ENCODE measurements around the gene CNTNAP2.
A peak's percentile ranks its signal among the peaks of the same experiment; 100 is the strongest.

CNTNAP2 gene

DNA sequence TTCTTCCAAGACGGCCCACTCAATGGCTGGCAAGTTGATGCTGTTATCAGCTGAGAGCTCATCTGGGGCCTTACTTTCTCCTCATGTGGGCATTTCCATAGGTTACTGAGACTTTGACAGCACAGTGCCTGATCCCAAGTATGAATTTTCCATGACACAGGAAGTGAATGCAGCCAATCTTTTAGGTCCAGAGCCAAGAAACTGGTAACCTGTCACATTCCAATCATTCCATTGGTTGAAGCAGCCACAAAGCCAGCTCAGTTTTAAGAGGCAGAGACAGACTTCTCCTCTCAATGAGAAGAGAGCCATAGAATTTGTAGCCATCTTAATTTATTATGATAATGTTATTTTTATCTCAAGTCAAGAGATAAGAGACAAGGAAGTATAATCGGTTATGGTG, 775.5 kb downstream of the CNTNAP2 start:
- Histone ChIP-seq H3K4me1 (ENCODE audit: control insufficient read depth, insufficient read depth, low read length) (no peaks in the 10 kb centered on the region), H3K9me3 (ENCODE audit: control insufficient read depth, insufficient read depth, low read depth, low read length) (no peaks in the 10 kb centered on the region), H3K27ac (ENCODE audit: extremely low read depth, low read depth, low read length) (no peak overlapping the region), H3K36me3 (ENCODE audit: control insufficient read depth in 2 of 2, insufficient read depth in 1 of 2, low read length in 2 of 2) (no peaks in the 10 kb centered on the region), H3K4me3 (ENCODE audit: low read depth, low read length) (no peak overlapping the region)
- no peak for TF ChIP-seq ATF2 (tag by site-specific recombination; IDR thresholded peaks at IDR 0.05; ENCODE audit: low read depth)
- TF ChIP-seq ZNF433 (tag by site-specific recombination; IDR thresholded peaks at IDR 0.05; ENCODE audit: low read depth) = no peak
- TF ChIP-seq ZNF174 (tag by site-specific recombination; IDR thresholded peaks at IDR 0.05) = no peak
- TF ChIP-seq ZNF701 (tag by site-specific recombination; IDR thresholded peaks at IDR 0.05) = no peak
- no peak for TF ChIP-seq ZNF214 (tag by site-specific recombination; IDR thresholded peaks at IDR 0.05; ENCODE audit: borderline replicate concordance)
- ChIA-PET POLR2A (no interaction called here), CTCF (interaction anchor here (0.6 kb wide), 1 partner anchor 128 kb away, joined by 3 read pairs; no protein-coding TSS in a partner anchor)

DNA sequence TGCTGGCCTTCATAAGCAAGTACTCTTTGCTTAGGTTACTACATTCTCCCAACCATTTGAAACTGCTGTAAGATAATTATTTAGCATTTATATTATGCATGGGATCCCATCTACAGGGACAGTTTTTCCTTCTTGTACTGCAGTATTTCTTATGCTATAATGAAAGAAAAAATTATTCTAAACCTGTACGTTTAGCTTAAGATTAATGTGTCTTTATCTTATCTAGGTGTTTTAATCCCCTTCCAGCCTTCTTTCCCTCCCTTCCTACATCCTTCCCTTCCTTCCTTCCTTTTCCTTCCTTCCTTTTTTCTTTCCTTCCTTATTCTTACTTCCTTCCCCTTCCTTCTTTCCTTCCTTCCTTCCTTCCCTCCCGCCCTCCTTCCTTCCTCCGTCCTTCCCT, 778.3 kb downstream of the CNTNAP2 start:
- no peak for TF ChIP-seq ZNF544 (tag by site-specific recombination; IDR thresholded peaks at IDR 0.05)
- 0 out of 2 replicates have a peak, but pooled peaks have one; percentile 22 for TF ChIP-seq ZNF366 (tag by site-specific recombination; conservative IDR thresholded peaks at IDR 0.05)
- no peak for TF ChIP-seq FEZF1 (tag by site-specific recombination; IDR thresholded peaks at IDR 0.05)
- no peak for TF ChIP-seq ZNF214 (tag by site-specific recombination; IDR thresholded peaks at IDR 0.05; ENCODE audit: borderline replicate concordance)
- no peak for TF ChIP-seq ZNF416 (tag by site-specific recombination; IDR thresholded peaks at IDR 0.05)
- no peak for TF ChIP-seq ZNF184 (tag by site-specific recombination; IDR thresholded peaks at IDR 0.05)
- TF ChIP-seq ZNF747 (tag by site-specific recombination; IDR thresholded peaks at IDR 0.05) = no peak
- CTCF ChIA-PET = interaction anchor here (0.6 kb wide), 1 partner anchor 187 kb away, joined by 3 read pairs; no protein-coding TSS in a partner anchor

DNA sequence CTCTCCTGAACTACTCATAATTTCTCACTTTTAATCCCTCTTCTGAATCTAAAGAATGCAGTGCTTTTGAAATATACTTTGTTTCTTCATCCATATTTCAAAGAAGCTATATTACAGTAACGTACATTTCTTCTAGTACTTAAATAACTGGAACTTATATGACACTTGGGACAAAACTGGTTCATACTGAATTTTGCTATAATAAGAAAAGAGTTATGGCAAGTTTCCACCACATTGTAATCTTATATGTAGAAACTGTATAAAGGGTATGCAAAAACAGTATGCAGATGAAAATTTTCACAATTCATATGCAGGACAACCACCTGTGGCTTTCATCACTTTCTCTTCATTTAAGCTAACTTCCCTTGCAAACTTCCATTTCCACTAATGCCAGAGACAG, 785.7 kb downstream of the CNTNAP2 start:
- Histone ChIP-seq H3K36me3 (ENCODE audit: control insufficient read depth in 2 of 2, insufficient read depth in 1 of 2, low read length in 2 of 2) (no peaks in the 10 kb centered on the region), H3K4me1 (ENCODE audit: control insufficient read depth, insufficient read depth, low read length) (no peaks in the 10 kb centered on the region), H3K9me3 (ENCODE audit: control insufficient read depth, insufficient read depth, low read depth, low read length) (no peaks in the 10 kb centered on the region), H3K4me3 (ENCODE audit: low read depth, low read length) (no peak overlapping the region), H3K27ac (ENCODE audit: extremely low read depth, low read depth, low read length) (no peak overlapping the region)
- TF ChIP-seq ZSCAN30 (tag by site-specific recombination; IDR thresholded peaks at IDR 0.05) (no peak), AEBP2 (tag by site-specific recombination; IDR thresholded peaks at IDR 0.05; ENCODE audit: borderline replicate concordance) (no peak), ZNF626 (tag by site-specific recombination; IDR thresholded peaks at IDR 0.05) (no peak), GLIS1 (tag by site-specific recombination; IDR thresholded peaks at IDR 0.05) (no peak), SCRT2 (tag by site-specific recombination; IDR thresholded peaks at IDR 0.05) (0 out of 2 replicates have a peak, but pooled peaks have one; percentile 11)
- TF ChIP-seq, protein P1, sequence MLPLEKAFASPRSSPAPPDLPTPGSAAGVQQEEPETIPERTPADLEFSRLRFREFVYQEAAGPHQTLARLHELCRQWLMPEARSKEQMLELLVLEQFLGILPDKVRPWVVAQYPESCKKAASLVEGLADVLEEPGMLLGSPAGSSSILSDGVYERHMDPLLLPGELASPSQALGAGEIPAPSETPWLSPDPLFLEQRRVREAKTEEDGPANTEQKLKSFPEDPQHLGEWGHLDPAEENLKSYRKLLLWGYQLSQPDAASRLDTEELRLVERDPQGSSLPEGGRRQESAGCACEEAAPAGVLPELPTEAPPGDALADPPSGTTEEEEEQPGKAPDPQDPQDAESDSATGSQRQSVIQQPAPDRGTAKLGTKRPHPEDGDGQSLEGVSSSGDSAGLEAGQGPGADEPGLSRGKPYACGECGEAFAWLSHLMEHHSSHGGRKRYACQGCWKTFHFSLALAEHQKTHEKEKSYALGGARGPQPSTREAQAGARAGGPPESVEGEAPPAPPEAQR (tag by site-specific recombination; IDR thresholded peaks at IDR 0.05) = no peak
- POLR2A ChIA-PET = no interaction called here
- CTCF ChIA-PET = no interaction called here

More for the DNA sequence above, 778.3 kb downstream of the CNTNAP2 start:
- no peaks in the 10 kb centered on the region for H3K4me1 ChIP-seq (ENCODE audit: control insufficient read depth, insufficient read depth, low read length)
- H3K27ac ChIP-seq (ENCODE audit: extremely low read depth, low read depth, low read length) = no peak overlapping the region
- H3K4me3 ChIP-seq (ENCODE audit: low read depth, low read length) = no peak overlapping the region
- no peaks in the 10 kb centered on the region for H3K36me3 ChIP-seq (ENCODE audit: control insufficient read depth in 2 of 2, insufficient read depth in 1 of 2, low read length in 2 of 2)
- H3K9me3 ChIP-seq (ENCODE audit: control insufficient read depth, insufficient read depth, low read depth, low read length) = no peaks in the 10 kb centered on the region
- POLR2A ChIA-PET = no interaction called here
